SU-DHL-6 (cell line): Measurements from ENCODE around the gene MIPEP.

Source experiments
- EZH2phosphoT487 ChIP-seq: fragments of 200-600 bp; sonication (generic), shearing (Covaris generic); conservative IDR thresholded peaks from 2 replicates; pipeline ENCODE4 v1.6.1; 2018; ENCODE audit warnings: mild to moderate bottlenecking, antibody characterized with exemption, low read length, moderate library complexity, mixed read lengths
- TF ChIP-seq, protein P1 (sequence below): fragments of 200-600 bp; sonication (generic); IDR thresholded peaks from one replicate; pipeline ENCODE4 v1.5.1; 2017; ENCODE audit warnings: antibody characterized with exemption, mild to moderate bottlenecking, low read length, moderate library complexity; ENCODE audit not compliant: insufficient read depth, poor library complexity, severe bottlenecking

DNA sequence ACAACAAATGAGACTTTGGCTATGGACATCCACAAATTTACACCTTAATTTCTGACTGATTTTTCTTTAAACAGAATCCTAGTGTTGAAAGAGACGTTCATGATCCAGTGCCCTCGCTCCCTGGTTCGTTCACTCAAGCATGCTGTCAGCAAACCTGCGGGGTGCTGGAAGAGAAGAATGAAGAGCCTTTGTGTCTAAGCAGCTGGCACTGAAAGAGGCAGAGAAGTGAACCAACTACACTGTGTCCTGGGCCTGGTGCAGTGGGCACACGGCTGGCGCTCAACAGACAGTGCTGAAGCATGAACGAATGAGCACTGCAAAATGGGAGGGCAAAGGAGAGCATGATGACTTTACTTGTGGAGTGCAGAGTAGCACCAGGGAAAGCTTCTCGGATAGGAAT is 46.8 kb downstream of the MIPEP start:
- TF ChIP-seq, protein P1, sequence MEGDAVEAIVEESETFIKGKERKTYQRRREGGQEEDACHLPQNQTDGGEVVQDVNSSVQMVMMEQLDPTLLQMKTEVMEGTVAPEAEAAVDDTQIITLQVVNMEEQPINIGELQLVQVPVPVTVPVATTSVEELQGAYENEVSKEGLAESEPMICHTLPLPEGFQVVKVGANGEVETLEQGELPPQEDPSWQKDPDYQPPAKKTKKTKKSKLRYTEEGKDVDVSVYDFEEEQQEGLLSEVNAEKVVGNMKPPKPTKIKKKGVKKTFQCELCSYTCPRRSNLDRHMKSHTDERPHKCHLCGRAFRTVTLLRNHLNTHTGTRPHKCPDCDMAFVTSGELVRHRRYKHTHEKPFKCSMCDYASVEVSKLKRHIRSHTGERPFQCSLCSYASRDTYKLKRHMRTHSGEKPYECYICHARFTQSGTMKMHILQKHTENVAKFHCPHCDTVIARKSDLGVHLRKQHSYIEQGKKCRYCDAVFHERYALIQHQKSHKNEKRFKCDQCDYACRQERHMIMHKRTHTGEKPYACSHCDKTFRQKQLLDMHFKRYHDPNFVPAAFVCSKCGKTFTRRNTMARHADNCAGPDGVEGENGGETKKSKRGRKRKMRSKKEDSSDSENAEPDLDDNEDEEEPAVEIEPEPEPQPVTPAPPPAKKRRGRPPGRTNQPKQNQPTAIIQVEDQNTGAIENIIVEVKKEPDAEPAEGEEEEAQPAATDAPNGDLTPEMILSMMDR: no peak
- TF ChIP-seq EZH2phosphoT487: no peak
